ENCODE results near the gene SETBP1. TPM values are rescaled to one million over a fixed set of nuclear protein-coding genes. Genes with fewer than 3 reads are reported as not detected.

The SETBP1 gene
- total RNA-seq, 1 donor, result 2.6 TPM

- peak; percentile 60 for DNase-seq (ENCODE audit: low read depth)
- H3K4me3 ChIP-seq (ENCODE audit: low read depth, low read length), result no peak overlapping the region
- no peak for TF ChIP-seq CTCF (IDR thresholded peaks at IDR 0.05; ENCODE audit: insufficient read depth, low read depth, low read length)
Observed at GRCh38 chr18:45049578-45050319, 369.1 kb downstream of the SETBP1 start.

- no peak for TF ChIP-seq CTCF (IDR thresholded peaks at IDR 0.05; ENCODE audit: insufficient read depth, low read depth, low read length)
- DNase-seq (ENCODE audit: low read depth), result peak; percentile 97
- no peak overlapping the region for H3K4me3 ChIP-seq (ENCODE audit: low read depth, low read length)
Observed at GRCh38 chr18:45050712-45051601, 370.3 kb downstream of the SETBP1 start.

GRCh38 chr18:45054636-45055035, 373.9 kb downstream of the SETBP1 start:
- H3K4me3 ChIP-seq (ENCODE audit: low read depth, low read length), result no peak overlapping the region
- TF ChIP-seq CTCF (IDR thresholded peaks at IDR 0.05; ENCODE audit: insufficient read depth, low read depth, low read length), result no peak
- DNase-seq (ENCODE audit: low read depth), result no peak

GRCh38 chr18:45055811-45056210, 375.1 kb downstream of the SETBP1 start:
- DNase-seq (ENCODE audit: low read depth), result no peak
- no peak for TF ChIP-seq CTCF (IDR thresholded peaks at IDR 0.05; ENCODE audit: insufficient read depth, low read depth, low read length)
- no peak overlapping the region for H3K4me3 ChIP-seq (ENCODE audit: low read depth, low read length)

GRCh38 chr18:45056926-45057325, 376.2 kb downstream of the SETBP1 start:
- DNase-seq (ENCODE audit: low read depth), result peak; percentile 57
- no peak overlapping the region for H3K4me3 ChIP-seq (ENCODE audit: low read depth, low read length)
- TF ChIP-seq CTCF (IDR thresholded peaks at IDR 0.05; ENCODE audit: insufficient read depth, low read depth, low read length), result no peak

GRCh38 chr18:45057955-45058600, 377.4 kb downstream of the SETBP1 start:
- no peak for DNase-seq (ENCODE audit: low read depth)
- no peak for TF ChIP-seq CTCF (IDR thresholded peaks at IDR 0.05; ENCODE audit: insufficient read depth, low read depth, low read length)
- H3K4me3 ChIP-seq (ENCODE audit: low read depth, low read length), result no peak overlapping the region
